Renal cortical epithelial cell (primary cell): Measurements from ENCODE around the gene BFSP2. TPM values are rescaled to one million over a fixed set of nuclear protein-coding genes. Genes with fewer than 3 reads are reported as not detected.

Experiments
- DNase-seq: peaks from one replicate; pipeline ENCODE4 v3.0.0-alpha.2; 2011; ENCODE audit warnings: low read depth
- total RNA-seq: library from RNA; depleted of rRNA; stranded (reverse); fragments of >200 nt; gene quantifications from 2 replicates; pipeline ENCODE4 v1.2.3, GENCODE V29; 2014

Gene BFSP2
- total RNA-seq, 1 donor from 2014 or later = not detected

DNA sequence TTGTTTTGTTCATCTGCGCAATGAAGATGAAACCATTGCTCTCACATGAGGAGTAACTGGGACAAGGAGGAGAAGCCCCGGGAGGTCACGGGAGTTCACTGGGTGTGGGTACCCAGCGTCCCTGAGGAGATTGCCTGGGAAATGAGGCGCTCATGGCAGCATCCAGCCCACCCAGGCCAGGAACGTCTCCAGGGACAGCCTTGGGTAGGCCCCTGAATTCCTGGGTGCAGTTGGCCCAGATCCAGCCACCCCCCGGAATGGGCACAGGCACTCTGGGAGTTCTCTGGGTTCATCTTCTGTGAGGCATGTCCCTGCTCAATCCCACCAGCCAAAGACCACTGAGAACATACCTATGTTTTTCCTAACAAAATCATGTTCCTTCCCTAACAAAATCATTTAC, 18.5 kb downstream of the BFSP2 start:
- no peak for DNase-seq

- DNase-seq = no peak
Observed at GRCh38 chr3:133419151-133419909, 19.5 kb downstream of the BFSP2 start.

DNA sequence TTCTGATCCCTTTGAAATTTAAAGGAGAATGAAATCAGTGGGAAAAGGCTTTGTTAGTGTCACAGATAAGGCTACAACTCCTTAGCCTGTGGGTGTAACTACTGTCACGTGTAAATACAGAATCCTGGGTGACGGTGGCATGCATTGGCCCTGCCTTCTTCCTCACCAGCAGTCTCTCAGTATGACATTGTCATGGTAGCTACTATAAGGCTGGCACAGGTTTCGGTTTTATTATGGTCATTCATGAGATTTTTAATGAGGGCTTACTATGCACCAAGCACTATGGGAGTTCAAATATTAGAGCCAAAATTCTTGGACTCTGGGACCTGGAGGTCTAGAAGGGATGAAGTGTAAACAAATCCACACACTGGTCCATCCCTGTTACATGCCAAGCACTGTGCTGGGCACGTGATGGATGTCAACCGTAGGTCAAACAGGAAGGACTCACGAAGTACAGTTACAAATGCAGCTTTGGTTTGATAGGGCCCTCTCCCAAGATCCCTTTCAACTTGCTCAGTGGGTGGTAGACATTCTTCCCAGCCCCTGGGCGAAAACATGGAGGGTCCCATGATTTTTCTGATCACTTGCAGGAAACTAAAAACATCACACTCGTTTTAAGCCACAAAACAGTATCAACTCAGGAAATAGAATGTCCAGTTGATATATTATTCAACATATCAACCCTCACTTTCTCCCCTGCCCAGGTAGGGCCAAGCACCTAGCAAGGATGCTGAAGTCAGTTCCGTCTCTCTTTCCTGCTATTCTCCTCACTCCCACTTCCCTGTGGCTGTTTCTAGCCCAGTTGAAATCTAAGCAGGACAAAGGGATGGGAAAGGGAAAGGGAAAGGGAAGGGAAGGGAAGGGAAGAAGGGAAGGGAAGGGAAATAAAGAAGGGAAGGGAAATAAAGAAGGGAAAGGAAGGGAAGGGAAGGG, 25.3 kb downstream of the BFSP2 start:
- no peak for DNase-seq

GRCh38 chr3:133425898-133426297, 26.0 kb downstream of the BFSP2 start:
- no peak for DNase-seq

- no peak for DNase-seq
Observed at GRCh38 chr3:133426721-133427120, 26.9 kb downstream of the BFSP2 start.

DNA sequence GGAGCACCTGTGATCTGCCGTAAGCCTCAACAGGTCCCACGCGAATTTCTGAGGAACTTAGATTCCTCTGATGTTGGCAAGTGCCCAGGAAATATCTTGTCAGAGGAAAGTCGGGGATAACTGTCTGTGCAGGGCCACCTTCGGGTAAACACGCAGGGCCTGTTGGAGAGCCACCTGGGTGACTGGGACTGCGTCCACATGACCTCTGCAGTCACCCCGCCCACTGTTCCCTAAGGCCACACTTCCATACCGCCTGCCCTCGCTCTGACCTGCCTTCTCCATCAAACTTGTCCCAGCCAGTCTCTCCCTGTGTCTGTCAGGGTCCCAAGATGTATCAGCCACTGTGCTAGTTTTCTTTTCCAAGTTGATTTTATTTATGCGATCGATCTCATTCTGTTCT, 28.7 kb downstream of the BFSP2 start:
- no peak for DNase-seq

GRCh38 chr3:133429063-133429462, 29.2 kb downstream of the BFSP2 start:
- no peak for DNase-seq

DNA sequence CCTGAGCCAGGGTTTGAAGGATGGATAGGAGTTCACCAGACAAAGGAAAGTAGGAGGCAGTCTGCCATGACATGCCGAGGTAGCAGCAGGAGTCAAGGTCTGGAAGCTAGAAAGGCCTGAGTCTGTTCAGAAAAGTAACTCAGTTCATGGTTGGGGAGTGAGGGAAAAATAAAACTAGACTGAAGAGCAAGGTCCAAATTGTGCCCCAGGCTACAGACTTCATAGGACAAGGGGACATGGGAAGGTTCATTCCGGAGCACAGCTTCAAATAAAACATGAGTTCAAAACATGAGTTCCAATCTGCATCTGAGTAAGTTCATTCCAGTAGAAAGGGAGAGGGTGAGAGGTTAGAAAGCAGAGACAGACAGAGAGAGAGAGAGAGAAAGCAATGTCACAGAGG, 39.7 kb downstream of the BFSP2 start:
- no peak for DNase-seq

- no peak for DNase-seq
Observed at GRCh38 chr3:133440652-133441051, 40.8 kb downstream of the BFSP2 start.

DNA sequence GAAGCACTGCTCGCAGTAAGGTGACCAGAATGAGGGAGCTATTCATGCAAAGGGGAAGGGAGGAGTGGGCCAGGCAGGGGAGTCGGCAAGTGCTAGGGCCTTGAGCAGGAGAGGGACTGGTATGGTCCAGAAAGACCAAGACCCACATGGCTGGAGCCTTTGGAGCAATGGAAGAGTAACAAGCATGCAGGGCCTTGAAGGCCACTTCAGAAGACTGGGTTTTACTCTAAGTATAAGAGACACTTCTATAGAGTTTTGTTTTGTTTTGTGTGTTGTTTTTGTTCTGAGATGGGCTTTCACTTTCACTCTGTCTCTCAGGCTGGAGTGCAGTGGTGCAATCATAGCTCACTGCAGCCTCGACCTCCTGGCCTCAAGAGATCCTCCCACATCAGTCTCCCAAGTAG, 42.0 kb downstream of the BFSP2 start:
- no peak for DNase-seq

- DNase-seq = no peak
Observed at GRCh38 chr3:133442518-133442917, 42.7 kb downstream of the BFSP2 start.

DNA sequence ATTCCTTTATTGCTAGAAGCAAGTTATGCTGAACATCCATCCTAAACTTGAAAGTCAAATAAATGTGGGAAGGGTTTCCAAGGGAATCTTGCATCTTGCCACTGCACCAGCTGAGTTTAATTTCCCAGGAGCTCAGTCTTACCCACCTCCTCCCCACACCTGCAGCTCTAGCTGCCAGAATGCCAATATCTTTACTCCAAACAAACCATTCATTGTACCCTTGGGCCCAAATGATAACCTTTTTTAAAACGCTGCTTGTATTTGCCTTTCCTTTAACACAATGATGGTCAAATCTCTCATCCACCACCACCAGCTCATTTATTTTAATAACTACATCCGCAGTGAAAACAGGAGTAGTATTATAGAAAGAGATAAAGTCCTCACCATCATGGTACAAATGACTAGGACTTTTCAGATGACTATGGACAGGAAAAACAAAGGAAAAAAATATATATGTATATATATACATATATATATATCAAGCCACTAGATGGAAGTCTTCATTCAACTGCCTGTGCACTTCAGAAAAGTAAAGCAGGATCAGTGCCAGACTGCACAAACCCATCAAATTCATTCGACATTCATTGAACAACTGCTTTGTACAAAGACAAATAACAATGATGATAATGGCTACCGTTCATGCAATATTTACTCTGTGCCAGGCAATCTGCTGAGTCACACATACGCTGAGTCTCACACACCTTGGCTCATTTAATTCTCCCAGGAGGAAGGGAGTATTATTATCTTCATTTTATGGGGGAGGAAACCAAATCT, 44.0 kb downstream of the BFSP2 start:
- peak; percentile 83 for DNase-seq

GRCh38 chr3:133444423-133444774, 44.5 kb downstream of the BFSP2 start:
- no peak for DNase-seq

GRCh38 chr3:133445108-133445507, 45.3 kb downstream of the BFSP2 start:
- no peak for DNase-seq

DNA sequence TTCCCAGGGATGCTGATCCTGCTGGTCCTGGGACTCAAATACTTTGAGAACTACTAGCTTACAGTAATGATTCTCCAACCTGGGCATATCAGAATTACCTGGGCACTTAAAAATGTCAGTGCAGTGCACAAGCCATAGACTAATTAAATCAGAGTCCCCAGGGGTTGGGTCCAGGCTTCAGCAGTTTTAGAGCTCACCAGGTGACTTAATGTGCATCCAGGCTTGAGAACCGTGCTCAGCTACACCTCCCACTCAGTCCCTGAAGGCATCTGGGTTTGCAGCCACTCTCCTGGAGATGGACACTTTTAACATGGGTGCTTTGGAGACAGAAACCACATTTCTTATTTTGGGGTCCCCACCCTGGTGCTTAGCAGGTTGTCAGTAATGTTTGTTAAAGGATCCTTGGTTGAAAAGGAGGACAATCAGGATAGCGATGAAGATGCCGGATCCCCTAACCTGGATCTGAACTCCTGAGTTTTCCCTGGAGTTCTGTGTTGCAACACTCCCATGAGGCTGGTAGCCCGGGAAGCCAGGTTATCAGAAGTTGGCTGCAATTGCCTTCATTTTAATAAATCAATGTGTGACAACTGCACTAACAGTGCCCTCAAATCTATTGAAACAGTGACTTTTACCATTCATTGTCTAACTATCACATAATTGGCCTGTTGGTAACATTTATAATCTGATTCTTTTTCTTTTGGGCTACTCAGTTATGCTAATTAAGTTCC, 48.1 kb downstream of the BFSP2 start:
- peak; percentile 42 for DNase-seq

- no peak for DNase-seq
Observed at GRCh38 chr3:133448478-133449122, 48.7 kb downstream of the BFSP2 start.

- no peak for DNase-seq
Observed at GRCh38 chr3:133451309-133451708, 51.5 kb downstream of the BFSP2 start.

GRCh38 chr3:133452641-133453319, 52.9 kb downstream of the BFSP2 start:
- DNase-seq = no peak

DNA sequence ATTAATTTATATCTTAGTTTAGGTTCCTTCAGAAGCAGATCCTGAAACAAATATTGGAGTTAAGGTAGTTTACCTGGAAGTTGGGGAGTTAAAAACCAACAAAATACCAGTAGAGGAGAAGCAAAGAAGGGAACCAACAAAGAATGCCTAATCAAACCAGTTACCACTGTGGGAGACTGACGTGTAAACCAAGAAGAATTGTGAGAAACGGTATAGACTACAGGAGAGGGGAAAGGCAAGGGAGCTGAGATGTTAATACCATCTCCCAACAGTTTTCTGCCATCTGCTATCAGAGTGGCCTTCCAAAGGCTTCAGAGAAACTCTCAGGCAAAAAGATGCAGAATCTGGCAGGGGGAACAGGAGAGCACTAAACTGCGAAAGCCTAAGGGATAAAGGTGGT, 53.5 kb downstream of the BFSP2 start:
- DNase-seq = no peak

GRCh38 chr3:133455281-133455680, 55.4 kb downstream of the BFSP2 start:
- no peak for DNase-seq

GRCh38 chr3:133455960-133456359, 56.1 kb downstream of the BFSP2 start:
- no peak for DNase-seq
